HepG2 (cell line): Measurements from ENCODE around the gene SLC17A8. TPM values are rescaled to one million over a fixed set of nuclear protein-coding genes. Genes with fewer than 3 reads are reported as not detected.

Source experiments
- FOXA1 ChIP-seq, 2 experiments: fragments of 450-650 bp in 1 of 2; sonication (generic) in 1 of 2; formaldehyde crosslinking in 1 of 2; IDR thresholded peaks; 2 replicates each; pipeline versions ENCODE4 v1.4.0 to v1.6.1; 2016 to 2020; ENCODE audit warnings: missing genetic modification reagents in 1 of 2
- GATAD2A ChIP-seq: IDR thresholded peaks from 2 replicates; pipeline ENCODE4 v1.6.1; 2016
- HCFC1 ChIP-seq: fragments of 150-350 bp; IDR thresholded peaks from 2 replicates; pipeline ENCODE4 v1.6.1; 2014; ENCODE audit warnings: low read depth, low read length
- HMGXB3 ChIP-seq: sonication (generic); formaldehyde crosslinking; IDR thresholded peaks from 2 replicates; pipeline ENCODE4 v1.4.0; 2020; ENCODE audit warnings: missing genetic modification reagents, borderline replicate concordance
- IRF2 ChIP-seq: IDR thresholded peaks from 2 replicates; pipeline ENCODE4 v1.6.1; 2018; ENCODE audit warnings: missing genetic modification reagents, missing compliant biosample characterization
- ISL2 ChIP-seq: sonication (generic); formaldehyde crosslinking; IDR thresholded peaks from 2 replicates; pipeline ENCODE4 v1.5.0; 2020; ENCODE audit warnings: missing genetic modification reagents
- JUND ChIP-seq: sonication (generic); formaldehyde crosslinking; IDR thresholded peaks from 2 replicates; pipeline ENCODE4 v1.8.0; 2022; ENCODE audit warnings: mild to moderate bottlenecking, missing genetic modification reagents
- KLF6 ChIP-seq: IDR thresholded peaks from 2 replicates; pipeline ENCODE4 v1.8.0; 2016; ENCODE audit warnings: missing biosample characterization, missing genetic modification reagents
- MED1 ChIP-seq: sonication (generic); formaldehyde crosslinking; IDR thresholded peaks from 2 replicates; pipeline ENCODE4 v1.4.0; 2020; ENCODE audit warnings: missing genetic modification reagents
- MEF2D ChIP-seq: sonication (generic); formaldehyde crosslinking; IDR thresholded peaks from 2 replicates; pipeline ENCODE4 v1.5.1; 2020; ENCODE audit warnings: mild to moderate bottlenecking, missing genetic modification reagents
- MTA3 ChIP-seq: sonication (generic); formaldehyde crosslinking; IDR thresholded peaks from 2 replicates; pipeline ENCODE4 v1.4.0; 2020; ENCODE audit warnings: missing genetic modification reagents
- MTF1 ChIP-seq: sonication (generic); formaldehyde crosslinking; IDR thresholded peaks from 2 replicates; pipeline ENCODE4 v1.5.0; 2020; ENCODE audit warnings: missing genetic modification reagents
- NR2F2 ChIP-seq: IDR thresholded peaks from 2 replicates; pipeline ENCODE4 v1.6.1; 2012; ENCODE audit warnings: low read depth, inconsistent platforms, borderline replicate concordance
- PATZ1 ChIP-seq: sonication (generic); formaldehyde crosslinking; IDR thresholded peaks from 2 replicates; pipeline ENCODE4 v1.4.0; 2020; ENCODE audit warnings: missing genetic modification reagents
- POGZ ChIP-seq: sonication (generic); formaldehyde crosslinking; IDR thresholded peaks from 2 replicates; pipeline ENCODE4 v1.4.0; 2020; ENCODE audit warnings: mild to moderate bottlenecking, missing genetic modification reagents
- SAP130 ChIP-seq: IDR thresholded peaks from 2 replicates; pipeline ENCODE4 v1.6.1; 2016; ENCODE audit warnings: low read depth
- SIX1 ChIP-seq: sonication (generic); formaldehyde crosslinking; IDR thresholded peaks from 2 replicates; pipeline ENCODE4 v1.4.0; 2020; ENCODE audit warnings: missing genetic modification reagents, borderline replicate concordance
- SNAI1 ChIP-seq: sonication (generic); formaldehyde crosslinking; IDR thresholded peaks from 2 replicates; pipeline ENCODE4 v1.5.0; 2020; ENCODE audit warnings: mild to moderate bottlenecking, missing genetic modification reagents, borderline replicate concordance
- SP5 ChIP-seq: IDR thresholded peaks from 2 replicates; pipeline ENCODE4 v1.6.1; 2016; ENCODE audit warnings: low read depth, borderline replicate concordance
- THAP11 ChIP-seq: IDR thresholded peaks from 2 replicates; pipeline ENCODE4 v1.6.1; 2016; ENCODE audit warnings: missing biosample characterization, missing genetic modification reagents
- TOE1 ChIP-seq: sonication (generic); formaldehyde crosslinking; IDR thresholded peaks from 2 replicates; pipeline ENCODE4 v1.4.0; 2020; ENCODE audit warnings: mild to moderate bottlenecking, missing genetic modification reagents
- YEATS4 ChIP-seq: sonication (generic); formaldehyde crosslinking; IDR thresholded peaks from 2 replicates; pipeline ENCODE4 v1.4.0; 2020; ENCODE audit warnings: missing genetic modification reagents, borderline replicate concordance
- ZBTB25 ChIP-seq: IDR thresholded peaks from 2 replicates; pipeline ENCODE4 v1.6.1; 2018; ENCODE audit warnings: missing genetic modification reagents
- ZMAT5 ChIP-seq: sonication (generic); formaldehyde crosslinking; IDR thresholded peaks from 2 replicates; pipeline ENCODE4 v1.5.0; 2020; ENCODE audit warnings: mild to moderate bottlenecking, low read depth, missing genetic modification reagents, borderline replicate concordance
- ZNF543 ChIP-seq: sonication (generic); formaldehyde crosslinking; IDR thresholded peaks from 2 replicates; pipeline ENCODE4 v1.4.0; 2020; ENCODE audit warnings: mild to moderate bottlenecking, missing genetic modification reagents
- ZNF629 ChIP-seq: sonication (generic); formaldehyde crosslinking; conservative IDR thresholded peaks from 2 replicates; pipeline ENCODE4 v1.5.0; 2020; ENCODE audit warnings: missing genetic modification reagents
- ZSCAN25 ChIP-seq: sonication (generic); formaldehyde crosslinking; IDR thresholded peaks from 2 replicates; pipeline ENCODE4 v1.8.0; 2022; ENCODE audit warnings: mild to moderate bottlenecking, missing genetic modification reagents
- polyA plus RNA-seq, 8 experiments: library from polyadenylated mRNA; depleted of rRNA in 3 of 8; stranded (reverse) in 7 of 8; unstranded in 1 of 8; fragments of >200 nt; fragmentation: Illumina TruSeq in 4 of 8; extraction: Trizol in 4 of 8; gene quantifications; 2 replicates each; pipeline versions ENCODE4 v1.2.1 to v1.2.3, GENCODE V29; 2011 to 2016; ENCODE audit warnings: low read depth in 4 of 8, missing spikeins in 1 of 8, mixed read lengths in 1 of 8; ENCODE audit not compliant: insufficient read depth in 1 of 8
- total RNA-seq, 5 experiments: library from RNA; depleted of rRNA; stranded (reverse); fragments of >200 nt; fragmentation: Illumina TruSeq; extraction: Trizol; gene quantifications; 2 replicates each; pipeline ENCODE4 v1.2.3, GENCODE V29; 2016; ENCODE audit warnings: low read depth in 1 of 5

The SLC17A8 gene
- total and polyA plus RNA-seq, 2 of the 13 experiments (the other 11 are each of a cell fraction or from before 2014, with no cell fraction given): 0.07 to 0.15 TPM

GRCh38 chr12:100464529-100464928, 107.7 kb downstream of the SLC17A8 start (continued):
- TF ChIP-seq ZBTB25 (CRISPR knock-in tag): peak; percentile 60; the same call in 1 of the 2 replicates
- TF ChIP-seq ISL2 (CRISPR knock-in tag): peak; percentile 95
- no peak for TF ChIP-seq ZMAT5 (CRISPR knock-in tag)
- TF ChIP-seq MTF1 (CRISPR knock-in tag): no peak
- TF ChIP-seq SNAI1: no peak
- TF ChIP-seq ZNF543 (CRISPR knock-in tag): no peak
- TF ChIP-seq THAP11 (CRISPR knock-in tag): peak; percentile 65
- TF ChIP-seq POGZ (CRISPR knock-in tag): peak; percentile 50
- peak; percentile 90 for TF ChIP-seq GATAD2A (CRISPR knock-in tag)
- 0 out of 2 replicates have a peak, but pooled peaks have one; percentile 36 for TF ChIP-seq PATZ1 (CRISPR knock-in tag)
- TF ChIP-seq FOXA1 (IDR thresholded peaks at IDR 0.05): peak; percentile 78
- peak; percentile 74 for TF ChIP-seq FOXA1 (CRISPR knock-in tag; IDR thresholded peaks at IDR 0.05)
- TF ChIP-seq MEF2D: no peak
- no peak for TF ChIP-seq HMGXB3 (CRISPR knock-in tag)
- TF ChIP-seq MTA3 (CRISPR knock-in tag): no peak
- TF ChIP-seq ZSCAN25: no peak
- peak; percentile 75 for TF ChIP-seq SIX1 (CRISPR knock-in tag)
- no peak for TF ChIP-seq YEATS4
- no peak for TF ChIP-seq HCFC1
- peak; percentile 77 for TF ChIP-seq MED1 (CRISPR knock-in tag)
- TF ChIP-seq ZNF629 (CRISPR knock-in tag): no peak
- peak; percentile 67 for TF ChIP-seq SAP130 (CRISPR knock-in tag)
- TF ChIP-seq JUND (CRISPR knock-in tag): no peak
- 0 out of 2 replicates have a peak, but pooled peaks have one; percentile 28 for TF ChIP-seq KLF6 (CRISPR knock-in tag)
- TF ChIP-seq NR2F2: peak; percentile 85
- TF ChIP-seq IRF2 (CRISPR knock-in tag): peak; percentile 42; the same call in 1 of the 2 replicates
- TF ChIP-seq TOE1 (CRISPR knock-in tag): no peak
- TF ChIP-seq SP5 (CRISPR knock-in tag): no peak
